K562 (cell line): ENCODE results near the gene ZNF335. TPM values are rescaled to one million over a fixed set of nuclear protein-coding genes. Genes with fewer than 3 reads are reported as not detected.
A peak's percentile ranks its signal among the peaks of the same experiment; 100 is the strongest.

Experiments
- CBX1 ChIP-seq: sonication (generic); IDR thresholded peaks from 2 replicates; pipeline ENCODE4 v1.6.1; 2016; ENCODE audit warnings: antibody characterized with exemption, low read depth, mild to moderate bottlenecking
- EP400 ChIP-seq: fragments of 450-650 bp; IDR thresholded peaks from 2 replicates; pipeline ENCODE4 v1.6.1; 2017; ENCODE audit warnings: antibody characterized with exemption, mild to moderate bottlenecking, moderate library complexity
- KLF6 ChIP-seq: fragments of 250-450 bp; sonication (Bioruptor Pico); IDR thresholded peaks from 2 replicates; pipeline ENCODE4 v1.4.0; 2020; ENCODE audit warnings: mild to moderate bottlenecking, moderate library complexity, borderline replicate concordance
- MCM3 ChIP-seq: fragments of 450-650 bp; IDR thresholded peaks from 2 replicates; pipeline ENCODE4 v1.6.1; 2016
- NFYB ChIP-seq: IDR thresholded peaks from 2 replicates; pipeline ENCODE4 v1.6.1; 2011; ENCODE audit warnings: mild to moderate bottlenecking, moderate library complexity; ENCODE audit not compliant: insufficient read length; ENCODE audit errors: extremely low read depth
- NRF1 ChIP-seq, 2 experiments: fragments of 450-650 bp; IDR thresholded peaks in 1 of 2; conservative IDR thresholded peaks in 1 of 2; 2 replicates each; pipeline ENCODE4 v1.6.1; 2014; ENCODE audit warnings: mild to moderate bottlenecking in 2 of 2
- SP1 ChIP-seq: sonication (generic); formaldehyde crosslinking; IDR thresholded peaks from 2 replicates; pipeline ENCODE4 v1.8.1; 2022; ENCODE audit warnings: mild to moderate bottlenecking, missing genetic modification reagents
- ZNF165 ChIP-seq: fragments of 250-450 bp; sonication (Bioruptor Pico); IDR thresholded peaks from 2 replicates; pipeline ENCODE4 v1.4.0; 2020; ENCODE audit warnings: borderline replicate concordance
- ZNF239 ChIP-seq: fragments of 250-450 bp; sonication (Bioruptor Pico); IDR thresholded peaks from 2 replicates; pipeline ENCODE4 v1.4.0; 2020; ENCODE audit warnings: mild to moderate bottlenecking
- polyA plus RNA-seq, 8 experiments: library from polyadenylated mRNA; depleted of rRNA in 4 of 8; stranded (reverse) in 5 of 8; unstranded in 3 of 8; fragments of >200 nt; fragmentation: Nextera tagmentation in 2 of 8; fragmentation: Illumina TruSeq in 1 of 8; extraction: Ambion mirVana in 2 of 8; extraction: Trizol in 1 of 8; gene quantifications; 2 replicates each; pipeline versions ENCODE4 v1.2.1 to v1.2.3, GENCODE V29; 2011 to 2014; ENCODE audit warnings: inconsistent platforms in 1 of 8, missing spikeins in 1 of 8
- total RNA-seq, 7 experiments: library from RNA; depleted of rRNA in 6 of 7; stranded (reverse); fragments of >200 nt in 6 of 7; fragmentation: Illumina TruSeq in 2 of 7; extraction: Trizol in 2 of 7; gene quantifications; 2 replicates each; pipeline versions ENCODE4 v1.2.1 to v1.2.3, GENCODE V29; 2011 to 2021; ENCODE audit warnings: low replicate concordance in 1 of 7
- TF ChIP-seq, protein P1 (sequence below), 3 experiments: fragments of 200-800 bp in 1 of 3; fragments of 250-450 bp in 1 of 3; fragments of 450-650 bp in 1 of 3; sonication (Bioruptor Pico) in 1 of 3; sonication (Bioruptor generic) in 1 of 3; formaldehyde crosslinking in 1 of 3; IDR thresholded peaks; 2 replicates each; pipeline versions ENCODE4 v1.6.1 to v1.8.0; 2016 to 2022; ENCODE audit warnings: mild to moderate bottlenecking in 2 of 3, missing genetic modification characterization in 2 of 3, missing compliant biosample characterization in 1 of 3, moderate library complexity in 1 of 3
- TF ChIP-seq, protein P2 (sequence below): fragments of 150-350 bp; conservative IDR thresholded peaks from 2 replicates; pipeline ENCODE4 v1.6.1; 2014; ENCODE audit warnings: low read length
- TF ChIP-seq, protein P3 (sequence below): sonication (generic); formaldehyde crosslinking; IDR thresholded peaks from 2 replicates; pipeline ENCODE4 v1.8.0; 2022; ENCODE audit warnings: mild to moderate bottlenecking, missing genetic modification reagents
- TF ChIP-seq, protein P4 (sequence below): fragments of 450-650 bp; IDR thresholded peaks from 2 replicates; pipeline ENCODE4 v1.6.1; 2016; ENCODE audit warnings: antibody characterized with exemption

The ZNF335 gene
- total and polyA plus RNA-seq, 9 of the 15 experiments (the other 6 are each of a cell fraction or from before 2014, with no cell fraction given): 0.39 to 16.0 (median 7.6) TPM

DNA sequence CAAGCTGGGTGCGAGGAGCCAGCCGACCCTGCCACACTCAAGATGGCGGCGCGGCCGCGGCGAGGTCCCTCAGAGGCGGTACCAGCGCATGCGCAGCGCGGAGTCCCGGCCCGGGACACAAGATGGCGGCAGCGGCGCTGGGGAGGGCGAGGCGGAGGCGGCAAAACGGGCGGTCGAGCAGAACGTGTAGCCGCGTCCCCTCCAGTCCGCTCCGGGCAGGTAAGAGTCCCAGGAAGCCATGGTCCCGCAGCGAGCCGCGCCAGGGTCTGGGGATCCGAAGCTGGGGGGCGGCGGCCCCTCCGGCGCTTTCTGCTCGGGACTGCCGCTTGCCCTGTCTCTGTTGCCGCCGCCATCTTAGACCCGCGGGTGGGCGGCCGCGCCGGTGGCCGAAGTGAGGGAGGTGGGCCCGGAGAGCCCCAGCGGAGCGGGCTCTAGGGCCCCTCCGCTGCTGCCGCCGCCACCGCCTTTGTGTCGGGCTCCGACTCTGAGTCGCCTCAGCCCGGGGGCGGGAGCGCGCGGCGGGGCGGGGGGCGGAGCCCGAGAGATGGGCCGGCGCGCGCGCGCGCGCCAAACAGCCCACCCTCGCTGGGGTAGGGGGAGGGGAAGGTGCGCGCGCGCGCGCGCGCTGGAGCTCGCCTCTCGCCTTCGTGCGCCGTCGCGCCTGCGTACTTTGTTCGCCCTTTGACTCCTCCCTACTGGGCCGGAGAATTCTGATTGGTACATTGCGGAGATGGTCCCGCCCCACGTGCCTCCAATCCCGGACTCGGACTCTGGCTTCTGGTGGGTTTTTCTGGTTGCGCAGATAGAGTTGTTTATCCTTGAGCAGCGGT, 37.2 kb downstream of the ZNF335 start, which contains the start of gene PCIF1 (continued):
- TF ChIP-seq, protein P1, sequence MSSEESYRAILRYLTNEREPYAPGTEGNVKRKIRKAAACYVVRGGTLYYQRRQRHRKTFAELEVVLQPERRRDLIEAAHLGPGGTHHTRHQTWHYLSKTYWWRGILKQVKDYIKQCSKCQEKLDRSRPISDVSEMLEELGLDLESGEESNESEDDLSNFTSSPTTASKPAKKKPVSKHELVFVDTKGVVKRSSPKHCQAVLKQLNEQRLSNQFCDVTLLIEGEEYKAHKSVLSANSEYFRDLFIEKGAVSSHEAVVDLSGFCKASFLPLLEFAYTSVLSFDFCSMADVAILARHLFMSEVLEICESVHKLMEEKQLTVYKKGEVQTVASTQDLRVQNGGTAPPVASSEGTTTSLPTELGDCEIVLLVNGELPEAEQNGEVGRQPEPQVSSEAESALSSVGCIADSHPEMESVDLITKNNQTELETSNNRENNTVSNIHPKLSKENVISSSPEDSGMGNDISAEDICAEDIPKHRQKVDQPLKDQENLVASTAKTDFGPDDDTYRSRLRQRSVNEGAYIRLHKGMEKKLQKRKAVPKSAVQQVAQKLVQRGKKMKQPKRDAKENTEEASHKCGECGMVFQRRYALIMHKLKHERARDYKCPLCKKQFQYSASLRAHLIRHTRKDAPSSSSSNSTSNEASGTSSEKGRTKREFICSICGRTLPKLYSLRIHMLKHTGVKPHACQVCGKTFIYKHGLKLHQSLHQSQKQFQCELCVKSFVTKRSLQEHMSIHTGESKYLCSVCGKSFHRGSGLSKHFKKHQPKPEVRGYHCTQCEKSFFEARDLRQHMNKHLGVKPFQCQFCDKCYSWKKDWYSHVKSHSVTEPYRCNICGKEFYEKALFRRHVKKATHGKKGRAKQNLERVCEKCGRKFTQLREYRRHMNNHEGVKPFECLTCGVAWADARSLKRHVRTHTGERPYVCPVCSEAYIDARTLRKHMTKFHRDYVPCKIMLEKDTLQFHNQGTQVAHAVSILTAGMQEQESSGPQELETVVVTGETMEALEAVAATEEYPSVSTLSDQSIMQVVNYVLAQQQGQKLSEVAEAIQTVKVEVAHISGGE (CRISPR knock-in tag; IDR thresholded peaks at IDR 0.05): peak in 1 of 3 experiments; percentile 72; a peak in 3 of 6 replicates
- TF ChIP-seq NRF1 (conservative IDR thresholded peaks at IDR 0.05 in 1 of 2, IDR thresholded peaks at IDR 0.05 in 1 of 2) (peak; percentile 96 to 98), SP1 (CRISPR knock-in tag) (peak; percentile 100), CBX1 (peak; percentile 71; the same call in 1 of the 2 replicates), EP400 (peak; percentile 79), ZNF165 (0 out of 2 replicates have a peak, but pooled peaks have one; percentile 52), NFYB (peak; percentile 89), ZNF239 (CRISPR knock-in tag) (no peak; the same call in 1 of the 2 replicates), KLF6 (peak; percentile 45; the same call in 1 of the 2 replicates), MCM3 (no peak)
- TF ChIP-seq, protein P2, sequence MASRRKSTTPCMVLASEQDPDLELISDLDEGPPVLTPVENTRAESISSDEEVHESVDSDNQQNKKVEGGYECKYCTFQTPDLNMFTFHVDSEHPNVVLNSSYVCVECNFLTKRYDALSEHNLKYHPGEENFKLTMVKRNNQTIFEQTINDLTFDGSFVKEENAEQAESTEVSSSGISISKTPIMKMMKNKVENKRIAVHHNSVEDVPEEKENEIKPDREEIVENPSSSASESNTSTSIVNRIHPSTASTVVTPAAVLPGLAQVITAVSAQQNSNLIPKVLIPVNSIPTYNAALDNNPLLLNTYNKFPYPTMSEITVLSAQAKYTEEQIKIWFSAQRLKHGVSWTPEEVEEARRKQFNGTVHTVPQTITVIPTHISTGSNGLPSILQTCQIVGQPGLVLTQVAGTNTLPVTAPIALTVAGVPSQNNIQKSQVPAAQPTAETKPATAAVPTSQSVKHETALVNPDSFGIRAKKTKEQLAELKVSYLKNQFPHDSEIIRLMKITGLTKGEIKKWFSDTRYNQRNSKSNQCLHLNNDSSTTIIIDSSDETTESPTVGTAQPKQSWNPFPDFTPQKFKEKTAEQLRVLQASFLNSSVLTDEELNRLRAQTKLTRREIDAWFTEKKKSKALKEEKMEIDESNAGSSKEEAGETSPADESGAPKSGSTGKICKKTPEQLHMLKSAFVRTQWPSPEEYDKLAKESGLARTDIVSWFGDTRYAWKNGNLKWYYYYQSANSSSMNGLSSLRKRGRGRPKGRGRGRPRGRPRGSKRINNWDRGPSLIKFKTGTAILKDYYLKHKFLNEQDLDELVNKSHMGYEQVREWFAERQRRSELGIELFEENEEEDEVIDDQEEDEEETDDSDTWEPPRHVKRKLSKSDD: 0 out of 2 replicates have a peak, but pooled peaks have one; percentile 75
- TF ChIP-seq, protein P3, sequence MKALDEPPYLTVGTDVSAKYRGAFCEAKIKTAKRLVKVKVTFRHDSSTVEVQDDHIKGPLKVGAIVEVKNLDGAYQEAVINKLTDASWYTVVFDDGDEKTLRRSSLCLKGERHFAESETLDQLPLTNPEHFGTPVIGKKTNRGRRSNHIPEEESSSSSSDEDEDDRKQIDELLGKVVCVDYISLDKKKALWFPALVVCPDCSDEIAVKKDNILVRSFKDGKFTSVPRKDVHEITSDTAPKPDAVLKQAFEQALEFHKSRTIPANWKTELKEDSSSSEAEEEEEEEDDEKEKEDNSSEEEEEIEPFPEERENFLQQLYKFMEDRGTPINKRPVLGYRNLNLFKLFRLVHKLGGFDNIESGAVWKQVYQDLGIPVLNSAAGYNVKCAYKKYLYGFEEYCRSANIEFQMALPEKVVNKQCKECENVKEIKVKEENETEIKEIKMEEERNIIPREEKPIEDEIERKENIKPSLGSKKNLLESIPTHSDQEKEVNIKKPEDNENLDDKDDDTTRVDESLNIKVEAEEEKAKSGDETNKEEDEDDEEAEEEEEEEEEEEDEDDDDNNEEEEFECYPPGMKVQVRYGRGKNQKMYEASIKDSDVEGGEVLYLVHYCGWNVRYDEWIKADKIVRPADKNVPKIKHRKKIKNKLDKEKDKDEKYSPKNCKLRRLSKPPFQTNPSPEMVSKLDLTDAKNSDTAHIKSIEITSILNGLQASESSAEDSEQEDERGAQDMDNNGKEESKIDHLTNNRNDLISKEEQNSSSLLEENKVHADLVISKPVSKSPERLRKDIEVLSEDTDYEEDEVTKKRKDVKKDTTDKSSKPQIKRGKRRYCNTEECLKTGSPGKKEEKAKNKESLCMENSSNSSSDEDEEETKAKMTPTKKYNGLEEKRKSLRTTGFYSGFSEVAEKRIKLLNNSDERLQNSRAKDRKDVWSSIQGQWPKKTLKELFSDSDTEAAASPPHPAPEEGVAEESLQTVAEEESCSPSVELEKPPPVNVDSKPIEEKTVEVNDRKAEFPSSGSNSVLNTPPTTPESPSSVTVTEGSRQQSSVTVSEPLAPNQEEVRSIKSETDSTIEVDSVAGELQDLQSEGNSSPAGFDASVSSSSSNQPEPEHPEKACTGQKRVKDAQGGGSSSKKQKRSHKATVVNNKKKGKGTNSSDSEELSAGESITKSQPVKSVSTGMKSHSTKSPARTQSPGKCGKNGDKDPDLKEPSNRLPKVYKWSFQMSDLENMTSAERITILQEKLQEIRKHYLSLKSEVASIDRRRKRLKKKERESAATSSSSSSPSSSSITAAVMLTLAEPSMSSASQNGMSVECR (CRISPR knock-in tag): 0 out of 2 replicates have a peak, but pooled peaks have one; percentile 55
- TF ChIP-seq, protein P4, sequence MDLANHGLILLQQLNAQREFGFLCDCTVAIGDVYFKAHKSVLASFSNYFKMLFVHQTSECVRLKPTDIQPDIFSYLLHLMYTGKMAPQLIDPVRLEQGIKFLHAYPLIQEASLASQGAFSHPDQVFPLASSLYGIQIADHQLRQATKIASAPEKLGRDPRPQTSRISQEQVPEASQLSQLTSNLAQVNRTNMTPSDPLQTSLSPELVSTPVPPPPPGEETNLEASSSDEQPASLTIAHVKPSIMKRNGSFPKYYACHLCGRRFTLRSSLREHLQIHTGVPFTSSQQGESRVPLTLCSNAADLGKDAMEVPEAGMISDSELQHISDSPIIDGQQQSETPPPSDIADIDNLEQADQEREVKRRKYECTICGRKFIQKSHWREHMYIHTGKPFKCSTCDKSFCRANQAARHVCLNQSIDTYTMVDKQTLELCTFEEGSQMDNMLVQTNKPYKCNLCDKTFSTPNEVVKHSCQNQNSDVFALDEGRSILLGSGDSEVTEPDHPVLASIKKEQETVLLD: peak; percentile 95
